ENCODE data around the gene SLC7A4.
A peak's percentile ranks its signal among the peaks of the same experiment; 100 is the strongest.
"Not testable (repeated sequence)": the region's sequence is repeated elsewhere in the genome, so short reads cannot be mapped to it uniquely, and the experiment has no call there.

Gene SLC7A4

GRCh38 chr22:21014726-21015465 lies 17.5 kb downstream of the SLC7A4 start, which contains the start of gene P2RX6:
Gene P2RX6, plus strand, starts transcription at chr22:21015165. Its CDS starts 10 bp downstream, at chr22:21015175.
- no peak for DNase-seq

GRCh38 chr22:21014202-21014725 lies 18.1 kb downstream of the SLC7A4 start:
- peak; percentile 89 for DNase-seq

- DNase-seq: no peak
Observed at GRCh38 chr22:21013657-21014201, 18.6 kb downstream of the SLC7A4 start.

- DNase-seq: no peak
Observed at GRCh38 chr22:21012446-21013407, 19.6 kb downstream of the SLC7A4 start.

DNA sequence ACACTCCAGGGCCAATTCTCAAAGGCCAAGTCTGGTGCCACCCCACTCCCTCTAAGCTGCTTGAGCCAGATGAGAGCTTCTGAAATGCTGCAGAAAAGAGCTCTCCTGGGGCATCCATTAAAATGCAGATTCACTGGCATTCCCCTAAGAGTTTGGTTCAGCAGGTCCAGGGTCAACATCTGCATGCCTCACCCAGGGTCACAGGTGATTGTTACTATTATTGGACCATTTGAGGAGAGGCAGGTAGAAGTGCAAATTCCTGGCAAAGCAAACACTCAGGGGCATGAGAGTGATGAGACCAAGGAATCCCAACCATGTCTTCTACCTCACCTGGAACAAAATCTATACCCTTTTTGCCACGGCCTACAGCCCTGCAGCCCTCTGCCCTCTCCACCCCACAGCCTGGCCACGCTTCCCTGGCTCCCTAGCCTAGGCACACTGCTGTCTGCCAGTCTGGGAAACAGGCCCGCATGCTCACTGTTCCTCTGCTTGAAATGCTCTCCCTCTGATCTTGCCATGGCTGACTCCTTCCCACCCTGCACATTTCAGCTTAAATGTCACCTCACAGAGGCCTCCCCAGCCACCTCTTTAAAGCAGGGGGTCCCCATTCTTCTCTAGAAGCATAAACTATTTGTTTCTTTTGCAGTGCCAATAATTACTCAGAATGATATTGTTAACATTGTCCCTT lies 21.8 kb downstream of the SLC7A4 start:
- no peak for DNase-seq

- DNase-seq: no peak
Observed at GRCh38 chr22:21009638-21010425, 22.5 kb downstream of the SLC7A4 start.

- DNase-seq: not testable (repeated sequence)
Observed at GRCh38 chr22:21009208-21009607, 23.2 kb downstream of the SLC7A4 start.

DNA sequence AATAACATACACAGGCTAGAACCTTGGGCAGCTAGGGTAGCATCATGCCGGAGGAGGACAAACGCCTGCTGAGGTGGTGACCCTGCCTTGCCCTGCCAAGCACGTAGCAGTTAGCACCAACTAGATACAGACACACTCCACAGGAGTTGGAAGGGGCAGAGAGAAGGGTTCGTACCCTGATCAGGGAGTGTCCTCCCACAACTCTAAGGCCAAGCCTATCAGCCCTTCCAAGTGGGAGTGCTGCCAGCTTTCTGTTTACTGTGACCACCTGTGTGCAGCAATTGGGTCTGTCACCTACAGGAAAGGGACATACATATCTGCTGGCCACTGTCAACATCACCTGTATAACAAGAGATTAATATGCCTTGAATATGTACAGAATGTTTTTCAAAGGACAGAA lies 28.6 kb downstream of the SLC7A4 start:
- DNase-seq: no peak

- peak; percentile 90 for DNase-seq
Observed at GRCh38 chr22:21001601-21002325, 30.6 kb downstream of the SLC7A4 start, which contains the start of gene THAP7. Gene THAP7, minus strand, starts transcription at chr22:21002118. Its CDS starts 207 bp downstream, at chr22:21001911.

GRCh38 chr22:21000987-21001600 lies 31.3 kb downstream of the SLC7A4 start:
- DNase-seq: no peak

DNA sequence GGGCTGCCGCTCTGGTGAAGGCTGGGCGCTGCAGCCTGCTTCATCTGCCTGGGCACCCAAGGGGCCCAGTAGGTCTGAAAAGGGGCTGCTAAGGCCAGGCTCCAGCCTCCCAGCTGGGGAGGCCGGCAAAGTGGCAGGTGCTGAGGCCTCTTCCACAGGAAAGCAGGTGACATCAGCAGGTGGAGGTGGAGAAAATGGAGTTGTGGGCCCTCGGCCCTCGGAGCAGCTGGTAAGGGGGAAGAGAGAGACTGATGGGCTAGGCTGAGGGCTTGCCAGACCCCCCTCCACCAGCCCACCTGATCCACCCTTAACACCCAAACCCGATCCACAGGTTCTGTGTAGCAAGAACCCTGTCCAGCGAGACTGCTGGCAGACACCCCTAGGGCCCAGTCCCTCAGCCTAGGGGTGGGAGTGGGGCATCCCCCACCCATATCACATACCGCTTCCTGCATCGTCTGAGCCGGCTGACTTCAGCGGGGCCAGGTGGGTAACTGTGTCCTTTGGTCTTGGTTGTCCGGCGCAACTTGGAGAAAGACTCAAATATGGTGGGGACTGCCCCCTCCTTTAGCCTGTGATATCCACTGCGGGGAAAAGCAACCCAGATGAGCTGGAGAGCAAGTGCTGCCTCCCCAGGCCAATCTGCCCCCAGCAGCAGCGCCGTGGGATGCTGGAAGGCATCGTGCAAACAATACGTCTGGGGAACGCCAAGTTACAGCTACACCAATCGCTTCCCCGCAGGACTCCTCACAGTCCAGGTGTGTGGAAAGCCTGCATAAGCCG lies 32.0 kb downstream of the SLC7A4 start:
- no peak for DNase-seq

DNA sequence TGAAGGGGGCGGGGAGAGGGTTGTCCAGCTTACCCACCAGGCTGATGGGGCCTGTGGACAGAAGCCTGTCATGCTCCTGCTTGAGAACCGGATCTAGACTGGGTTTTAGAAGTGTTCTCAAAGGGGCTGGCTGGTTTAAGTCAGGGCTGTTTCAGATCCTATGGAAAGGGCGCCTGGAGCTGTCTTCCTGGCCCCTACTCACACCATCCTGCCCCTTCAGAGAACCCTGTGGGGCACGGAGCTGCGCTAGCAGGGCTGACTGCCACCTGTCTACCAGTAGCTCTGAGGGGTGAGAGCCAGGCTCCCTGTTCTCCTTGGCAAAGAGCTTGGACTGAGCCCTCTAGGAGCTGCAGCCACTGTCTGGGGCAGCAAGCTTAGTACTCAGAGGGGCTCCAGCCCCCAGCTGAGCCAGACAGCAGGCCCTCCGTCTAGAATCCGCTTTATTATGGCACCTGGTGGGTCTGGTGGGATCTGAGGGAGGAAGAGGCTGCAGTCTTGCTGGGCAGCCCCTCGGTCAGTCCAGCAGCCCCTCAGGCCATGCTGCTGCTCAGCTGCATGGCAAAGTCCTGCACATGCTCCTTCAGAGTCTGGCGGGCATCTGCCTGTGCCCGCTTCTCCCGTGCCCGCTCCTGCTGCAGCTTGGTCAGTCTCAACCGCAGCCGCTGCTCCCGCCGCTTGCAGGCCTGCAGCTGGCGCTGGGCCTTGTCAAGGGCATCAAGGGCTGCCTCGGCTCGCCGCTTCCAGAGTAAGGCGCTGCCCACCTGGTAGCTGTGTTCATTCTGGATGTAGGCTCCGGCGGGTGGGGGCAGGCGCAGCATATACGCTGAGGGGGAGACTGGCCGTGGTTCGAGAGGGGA lies 32.8 kb downstream of the SLC7A4 start:
- no peak for DNase-seq

- no peak for DNase-seq
Observed at GRCh38 chr22:20998411-20999336, 33.7 kb downstream of the SLC7A4 start.

- no peak for DNase-seq
Observed at GRCh38 chr22:20997536-20998257, 34.7 kb downstream of the SLC7A4 start.

- no peak for DNase-seq
Observed at GRCh38 chr22:20996598-20997535, 35.5 kb downstream of the SLC7A4 start.

GRCh38 chr22:20996031-20996410 lies 36.3 kb downstream of the SLC7A4 start:
- DNase-seq: no peak

Data from NCI-H1048 (cell line).